Cardiac fibroblast (primary cell): Measurements from ENCODE around the gene TAGLN2.

Source experiments
- DNase-seq, 2 donors: peaks; one replicate each; pipeline versions ENCODE4 v3.0.0 to v3.0.0-alpha.2; 2010; ENCODE audit warnings: low read depth in 2 of 2
- H3K4me3 ChIP-seq, 2 donors: replicated peaks in 1 of 2; 1 replicate in 1 of 2; 2 replicates in 1 of 2; pipeline ENCODE4 v1.5.1; 2011; ENCODE audit warnings: low read depth in 2 of 2, low read length in 2 of 2, mild to moderate bottlenecking in 2 of 2, moderate library complexity in 1 of 2
- TF ChIP-seq, protein P1 (sequence below): IDR thresholded peaks from one replicate; pipeline ENCODE4 v1.5.1; 2011; ENCODE audit warnings: low read depth, mild to moderate bottlenecking, low read length, inconsistent platforms

The TAGLN2 gene

DNA sequence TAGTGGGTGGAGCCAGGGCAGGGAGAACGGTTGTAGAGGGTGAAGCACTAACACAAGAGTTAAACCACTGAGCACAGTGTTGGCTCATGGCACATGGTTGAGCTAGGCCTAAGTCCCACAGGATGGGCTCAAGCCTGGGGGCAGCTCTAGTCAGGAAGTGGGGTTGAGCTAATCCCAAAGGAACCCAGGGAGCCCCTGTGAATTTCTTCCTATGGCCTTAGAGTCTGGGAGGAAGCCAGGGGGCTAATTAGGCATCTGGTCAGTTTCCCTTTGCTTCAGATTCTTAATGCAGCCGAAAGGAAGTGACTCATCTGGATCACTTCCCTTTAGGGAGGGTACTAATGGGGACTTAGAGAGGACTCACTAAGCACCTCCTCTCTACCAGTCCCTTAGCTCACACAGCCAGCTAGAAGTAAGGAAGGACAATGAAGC, 35.5 kb downstream of the TAGLN2 start:
- no peak overlapping the region for H3K4me3 ChIP-seq
- DNase-seq: peak; percentile 92 to 93
- TF ChIP-seq, protein P1, sequence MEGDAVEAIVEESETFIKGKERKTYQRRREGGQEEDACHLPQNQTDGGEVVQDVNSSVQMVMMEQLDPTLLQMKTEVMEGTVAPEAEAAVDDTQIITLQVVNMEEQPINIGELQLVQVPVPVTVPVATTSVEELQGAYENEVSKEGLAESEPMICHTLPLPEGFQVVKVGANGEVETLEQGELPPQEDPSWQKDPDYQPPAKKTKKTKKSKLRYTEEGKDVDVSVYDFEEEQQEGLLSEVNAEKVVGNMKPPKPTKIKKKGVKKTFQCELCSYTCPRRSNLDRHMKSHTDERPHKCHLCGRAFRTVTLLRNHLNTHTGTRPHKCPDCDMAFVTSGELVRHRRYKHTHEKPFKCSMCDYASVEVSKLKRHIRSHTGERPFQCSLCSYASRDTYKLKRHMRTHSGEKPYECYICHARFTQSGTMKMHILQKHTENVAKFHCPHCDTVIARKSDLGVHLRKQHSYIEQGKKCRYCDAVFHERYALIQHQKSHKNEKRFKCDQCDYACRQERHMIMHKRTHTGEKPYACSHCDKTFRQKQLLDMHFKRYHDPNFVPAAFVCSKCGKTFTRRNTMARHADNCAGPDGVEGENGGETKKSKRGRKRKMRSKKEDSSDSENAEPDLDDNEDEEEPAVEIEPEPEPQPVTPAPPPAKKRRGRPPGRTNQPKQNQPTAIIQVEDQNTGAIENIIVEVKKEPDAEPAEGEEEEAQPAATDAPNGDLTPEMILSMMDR: peak; percentile 2

DNA sequence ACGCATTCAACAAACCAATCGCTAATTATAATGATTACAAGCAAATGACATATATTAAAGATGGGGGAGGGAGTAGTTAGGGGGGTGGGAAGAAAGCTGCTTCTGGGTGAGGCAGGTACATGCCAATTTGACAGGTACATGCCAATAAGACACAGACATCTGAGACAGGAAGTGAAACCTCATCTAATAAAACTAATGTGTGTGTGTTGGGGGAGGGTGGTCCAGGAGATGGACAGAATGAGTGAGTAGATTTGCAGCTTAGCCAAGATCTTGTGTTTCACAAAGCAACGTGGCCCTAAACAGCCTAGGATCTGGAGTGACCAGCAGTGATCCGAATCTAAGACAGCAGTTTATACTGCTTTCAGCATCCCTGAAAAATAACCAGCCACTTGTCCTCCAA, 36.1 kb downstream of the TAGLN2 start:
- DNase-seq: no peak
- TF ChIP-seq, protein P1: no peak
- no peak overlapping the region for H3K4me3 ChIP-seq

- no peak for DNase-seq
- no peak overlapping the region for H3K4me3 ChIP-seq
- TF ChIP-seq, protein P1: no peak
These were observed 41.0 kb downstream of the TAGLN2 start for GRCh38 chr1:159884296-159884695.

DNA sequence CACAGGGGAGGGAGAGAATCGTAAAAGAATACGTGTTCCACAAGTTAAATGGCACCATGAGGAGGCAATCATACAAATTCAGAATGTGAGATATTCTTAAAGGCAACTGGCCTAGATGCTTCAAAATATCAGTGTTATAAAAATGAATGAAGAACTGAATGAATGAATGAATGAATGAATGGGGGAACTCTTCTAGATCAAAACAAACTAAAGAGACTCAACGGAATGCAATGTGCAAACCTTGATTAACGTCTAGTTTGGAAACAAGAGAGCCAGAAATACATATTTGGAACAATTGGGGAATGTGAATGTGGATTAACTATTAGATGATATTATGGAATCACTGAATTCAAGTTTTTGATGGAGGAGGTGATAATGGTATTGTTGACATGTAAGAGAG, 42.2 kb downstream of the TAGLN2 start:
- H3K4me3 ChIP-seq: no peak overlapping the region
- no peak for DNase-seq
- TF ChIP-seq, protein P1: no peak

GRCh38 chr1:159882527-159882862, 42.8 kb downstream of the TAGLN2 start:
- DNase-seq: peak; percentile 35 to 74
- H3K4me3 ChIP-seq: no peak overlapping the region
- TF ChIP-seq, protein P1: no peak

DNA sequence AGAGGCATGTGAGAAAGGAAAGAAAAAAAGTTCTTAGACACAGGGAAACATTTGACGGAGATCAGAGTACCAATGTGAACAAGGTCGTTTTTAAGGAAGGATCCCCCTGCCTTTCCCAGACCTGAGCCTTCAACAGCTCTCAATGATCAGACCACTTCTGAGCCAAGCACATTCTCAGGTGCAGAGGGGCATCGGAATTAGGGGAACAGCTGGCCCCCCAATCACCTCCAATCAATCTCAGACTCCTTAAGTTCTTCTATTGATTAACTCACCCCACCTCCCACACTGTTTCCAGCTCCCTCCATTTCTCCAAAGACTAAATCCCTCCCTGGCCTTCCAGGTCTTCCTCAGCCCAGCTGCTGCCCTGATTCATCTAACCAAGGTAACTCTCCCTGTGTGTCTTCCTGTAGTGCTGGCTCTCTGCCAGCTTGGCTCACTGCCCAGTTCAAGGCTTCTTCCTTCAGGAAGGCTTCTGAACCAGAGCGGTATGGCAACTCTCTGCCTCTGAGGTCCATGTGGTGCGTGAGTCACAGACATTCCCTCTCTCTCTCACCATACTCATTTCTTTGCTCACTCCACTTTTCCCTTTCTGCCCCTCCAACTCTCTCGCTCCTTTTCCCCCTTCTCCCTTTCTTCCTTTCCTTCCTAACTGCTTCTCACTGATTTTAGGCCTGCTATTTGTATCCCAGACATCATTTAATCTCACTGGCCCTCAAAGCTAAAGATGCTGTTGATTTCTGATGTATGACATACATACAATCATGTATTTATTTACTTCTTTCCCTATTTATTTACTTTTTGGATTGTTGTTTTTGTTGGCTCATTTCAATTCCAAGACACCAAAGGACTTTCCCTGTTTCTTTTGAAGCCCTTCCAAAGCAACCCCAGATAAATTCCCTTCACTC, 43.4 kb downstream of the TAGLN2 start:
- TF ChIP-seq, protein P1: no peak
- DNase-seq: peak; percentile 95 to 99

DNA sequence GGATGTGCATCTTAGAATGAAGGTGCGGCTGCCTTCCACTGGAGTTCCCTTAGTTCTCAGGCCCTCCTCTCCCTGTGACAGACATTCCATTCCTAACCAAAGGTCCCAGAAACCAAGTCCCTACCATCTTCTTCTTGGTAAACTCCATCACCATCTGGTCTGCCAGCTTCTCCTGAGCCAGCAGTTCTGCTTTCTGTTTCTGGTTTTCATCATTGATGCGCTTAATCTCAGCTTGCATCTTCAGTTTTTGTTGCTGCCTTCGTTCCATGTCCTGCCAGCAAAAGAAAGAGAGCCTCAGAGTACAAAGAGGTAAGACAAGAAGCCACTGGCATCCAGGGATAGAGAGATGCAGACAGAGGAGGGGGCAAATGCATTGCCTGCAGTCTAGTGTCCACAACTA, 44.9 kb downstream of the TAGLN2 start:
- TF ChIP-seq, protein P1: no peak
- no peak overlapping the region for H3K4me3 ChIP-seq
- DNase-seq: no peak

More for the DNA sequence above, 43.4 kb downstream of the TAGLN2 start:
- H3K4me3 ChIP-seq: no peak overlapping the region
